CD4-positive, alpha-beta T cell treated with Interleukin-15 for 1 hour (primary cell): ENCODE measurements around the gene COA1.
A peak's percentile ranks its signal among the peaks of the same experiment; 100 is the strongest.
"Not testable (repeated sequence)": the region's sequence is repeated elsewhere in the genome, so short reads cannot be mapped to it uniquely, and the experiment has no call there.

Experiments used
- DNase-seq: peaks from one replicate; pipeline ENCODE4 v3.0.0-alpha.2; 2020

Gene COA1

GRCh38 chr7:43758029-43758821 lies 28.9 kb upstream of the COA1 start, which contains the start of gene BLVRA:
Gene BLVRA (plus strand): TSS chr7:43758680. CDS start chr7:43771159, 12,479 bp downstream.
- DNase-seq: peak; percentile 58

GRCh38 chr7:43757073-43757720 lies 27.9 kb upstream of the COA1 start:
- no peak for DNase-seq

- no peak for DNase-seq
Measured at GRCh38 chr7:43756368-43757072, 27.2 kb upstream of the COA1 start.

GRCh38 chr7:43754596-43754995 lies 25.3 kb upstream of the COA1 start:
- DNase-seq: no peak

- DNase-seq: no peak
Measured at GRCh38 chr7:43753843-43754242, 24.5 kb upstream of the COA1 start.

- DNase-seq: no peak
Measured at GRCh38 chr7:43753271-43753810, 24.0 kb upstream of the COA1 start.

- DNase-seq: no peak
Measured at GRCh38 chr7:43752411-43752810, 23.1 kb upstream of the COA1 start.

GRCh38 chr7:43750016-43750887 lies 20.9 kb upstream of the COA1 start:
- no peak for DNase-seq

- no peak for DNase-seq
Measured at GRCh38 chr7:43749383-43749940, 20.1 kb upstream of the COA1 start.

GRCh38 chr7:43747328-43748105 lies 18.2 kb upstream of the COA1 start:
- no peak for DNase-seq

GRCh38 chr7:43742692-43743091 lies 13.4 kb upstream of the COA1 start:
- no peak for DNase-seq

GRCh38 chr7:43737467-43738127 lies 8.3 kb upstream of the COA1 start:
- DNase-seq: no peak

- DNase-seq: no peak
Measured at GRCh38 chr7:43735802-43736603, 6.7 kb upstream of the COA1 start.

- DNase-seq: no peak
Measured at GRCh38 chr7:43735403-43735801, 6.1 kb upstream of the COA1 start.

GRCh38 chr7:43734575-43735332 lies 5.4 kb upstream of the COA1 start:
- not testable (repeated sequence) for DNase-seq

GRCh38 chr7:43731494-43731893 lies 2.2 kb upstream of the COA1 start:
- DNase-seq: not testable (repeated sequence)

GRCh38 chr7:43729924-43730248 lies 563 bp upstream of the COA1 start:
- no peak for DNase-seq

- no peak for DNase-seq
Measured at GRCh38 chr7:43727494-43727893, 1.8 kb downstream of the COA1 start.

- no peak for DNase-seq
Measured at GRCh38 chr7:43727003-43727402, 2.3 kb downstream of the COA1 start.
